Measurements from ENCODE around the gene HTATIP2. TPM values are rescaled to one million over a fixed set of nuclear protein-coding genes. Genes with fewer than 3 reads are reported as not detected.

HTATIP2 gene
- total and polyA plus RNA-seq, 2 donors (not counting 3 experiments of a cell fraction or from before 2014, with no cell fraction given) = 37.2 to 57.6 TPM

- intact Hi-C loops (cut with micrococcal nuclease) (no loop called here), dilution Hi-C loops (cut with MboI; ENCODE audit: extremely low pct_ligation_motif_present, low sequenced_read_pairs) (no loop called here)
- Histone ChIP-seq H3K4me2 (ENCODE audit: insufficient read depth, low read length) (no peak overlapping the region), H3K27ac (ENCODE audit: insufficient read depth, low read depth, low read length) (no peak overlapping the region), H2AFZ (ENCODE audit: low read depth, low read length) (no peak overlapping the region), H3K79me2 (ENCODE audit: control insufficient read depth, insufficient read depth, low read length) (no peaks in the 10 kb centered on the region), H3K27me3 (ENCODE audit: control insufficient read depth in 2 of 2, insufficient read depth in 2 of 2, low read length in 2 of 2) (no peaks in the 10 kb centered on the region), H3K9me1 (replicated peaks; ENCODE audit: control insufficient read depth, extremely low read depth, insufficient read depth, low read length) (no peaks in the 10 kb centered on the region), H3K4me1 (ENCODE audit: control insufficient read depth, extremely low read depth, insufficient read depth, low read length) (no peaks in the 10 kb centered on the region), H3K9ac (replicated peaks; ENCODE audit: extremely low read depth, insufficient read depth, low read length) (no peak overlapping the region), H3K4me3 (replicated peaks in 1 of 3; ENCODE audit: insufficient read depth in 1 of 3, low read depth in 1 of 3, low read length in 3 of 3) (no peak overlapping the region), H3K36me3 (ENCODE audit: control insufficient read depth in 2 of 2, extremely low read depth in 1 of 2, insufficient read depth in 2 of 2, low read length in 2 of 2) (peaks cover 0 to 4% of the 10 kb centered on the region in 2 experiments), H4K20me1 (replicated peaks; ENCODE audit: control insufficient read depth, extremely low read depth, insufficient read depth, low read length) (no peaks in the 10 kb centered on the region), H3K9me3 (replicated peaks; ENCODE audit: control insufficient read depth, insufficient read depth, low read length) (no peaks in the 10 kb centered on the region)
- FAIRE-seq (no peak), DNase-seq (ENCODE audit: low read depth, low spot score) (no peak)
- ChIA-PET CTCF (interaction anchor here (1.9 to 6.9 kb wide), 3 partner anchors 25 to 210 kb away, joined by 5 to 131 read pairs (median 12); no protein-coding TSS in a partner anchor), POLR2A (no interaction called here)
- TF ChIP-seq CTCF (IDR thresholded peaks at IDR 0.05; ENCODE audit: extremely low read depth in 1 of 2, insufficient read depth in 1 of 2, low read depth in 1 of 2, low read length in 2 of 2) (no peak), GATA2 (IDR thresholded peaks at IDR 0.05; ENCODE audit: insufficient read depth, insufficient read length, low read depth, low read length) (no peak), POLR2A (IDR thresholded peaks at IDR 0.05; ENCODE audit: low read depth, low read length) (no peak), POLR2AphosphoS5 (IDR thresholded peaks at IDR 0.05; ENCODE audit: insufficient read depth, low read depth, low read length) (no peak), FOS (IDR thresholded peaks at IDR 0.05; ENCODE audit: borderline replicate concordance, insufficient read depth, low read length) (no peak), MAX (IDR thresholded peaks at IDR 0.05; ENCODE audit: insufficient read depth, insufficient read length) (no peak), EZH2 (IDR thresholded peaks at IDR 0.05; ENCODE audit: borderline replicate concordance, low read depth, low read length, severe bottlenecking) (no peak), JUN (IDR thresholded peaks at IDR 0.05; ENCODE audit: borderline replicate concordance, insufficient read depth, insufficient read length, low read depth) (no peak), MYC (IDR thresholded peaks at IDR 0.05; ENCODE audit: low read depth, low read length) (no peak)
- BruUV-seq (replicated peaks) = no TSS peak
These were observed 36.0 kb downstream of the HTATIP2 start for GRCh38 chr11:20399498-20399897.

All from endothelial cell of umbilical vein (primary cell).